ENCODE results near the gene PPP2R5C.

PPP2R5C gene

GRCh38 chr14:101965770-101966722 lies 204.5 kb downstream of the PPP2R5C start:
- Histone ChIP-seq H3K27me3 (ENCODE audit: insufficient read depth, low read depth) (no peaks in the 10 kb centered on the region), H3K79me2 (ENCODE audit: insufficient read depth, low read depth) (peaks cover 66% of the 10 kb centered on the region), H3K36me3 (ENCODE audit: insufficient read depth) (peaks cover 5% of the 10 kb centered on the region; the same call in 1 of the 2 replicates), H3K4me2 (peak overlapping the region; percentile 91), H2AFZ (ENCODE audit: low read depth) (no peak overlapping the region), H3K9ac (peak overlapping the region; percentile 82), H3K4me1 (ENCODE audit: low read depth, poor library complexity, severe bottlenecking) (peaks cover 37% of the 10 kb centered on the region), H3K27ac (peak overlapping the region; percentile 76), H4K20me1 (ENCODE audit: insufficient read depth) (peaks cover 6% of the 10 kb centered on the region; the same call in 1 of the 2 replicates), H3K4me3 (IDR thresholded peaks at IDR 0.05; ENCODE audit: insufficient read depth, low read depth, low read length) (no peak overlapping the region)
- TF ChIP-seq CTCF (conservative IDR thresholded peaks at IDR 0.05; ENCODE audit: low read depth, low read length): no peak

- Histone ChIP-seq H3K27ac (peak overlapping the region; percentile 76), H3K27me3 (ENCODE audit: insufficient read depth, low read depth) (no peaks in the 10 kb centered on the region), H3K36me3 (ENCODE audit: insufficient read depth) (peaks cover 5% of the 10 kb centered on the region; the same call in 1 of the 2 replicates), H3K9ac (peak overlapping the region; percentile 82), H3K4me3 (IDR thresholded peaks at IDR 0.05; ENCODE audit: insufficient read depth, low read depth, low read length) (no peak overlapping the region), H3K4me2 (peak overlapping the region; percentile 91), H3K4me1 (ENCODE audit: low read depth, poor library complexity, severe bottlenecking) (peaks cover 33% of the 10 kb centered on the region), H3K79me2 (ENCODE audit: insufficient read depth, low read depth) (peaks cover 73% of the 10 kb centered on the region), H4K20me1 (ENCODE audit: insufficient read depth) (peaks cover 6% of the 10 kb centered on the region; the same call in 1 of the 2 replicates), H2AFZ (ENCODE audit: low read depth) (no peak overlapping the region)
- TF ChIP-seq CTCF (conservative IDR thresholded peaks at IDR 0.05; ENCODE audit: low read depth, low read length): no peak
Measured at GRCh38 chr14:101966742-101967141, 205.2 kb downstream of the PPP2R5C start.

DNA sequence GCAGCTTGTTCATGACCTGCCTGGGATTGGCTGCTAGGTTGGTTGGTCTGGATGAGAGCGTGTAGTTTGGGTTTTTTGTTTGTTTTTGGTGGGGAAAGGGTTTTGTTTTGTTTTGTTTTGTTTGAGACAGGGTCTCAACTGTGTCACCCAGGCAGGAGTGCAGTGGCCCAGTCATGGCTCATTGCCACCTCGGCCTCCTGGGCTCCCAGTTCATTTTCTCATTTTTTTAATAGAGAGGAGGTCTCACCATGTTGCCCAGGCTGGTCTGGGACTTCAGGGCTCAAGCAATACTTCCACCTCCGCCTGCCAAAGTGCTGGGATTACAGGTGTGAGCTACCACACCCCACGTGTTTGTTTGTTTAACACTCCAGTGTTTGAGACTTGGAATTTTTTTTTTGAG lies 206.7 kb downstream of the PPP2R5C start:
- no peak overlapping the region for H3K4me2 ChIP-seq
- peaks cover 87% of the 10 kb centered on the region for H3K79me2 ChIP-seq (ENCODE audit: insufficient read depth, low read depth)
- no peak overlapping the region for H3K27ac ChIP-seq
- no peak overlapping the region for H2AFZ ChIP-seq (ENCODE audit: low read depth)
- TF ChIP-seq CTCF (conservative IDR thresholded peaks at IDR 0.05; ENCODE audit: low read depth, low read length): no peak
- no peak overlapping the region for H3K9ac ChIP-seq
- H3K36me3 ChIP-seq (ENCODE audit: insufficient read depth): peaks cover 5% of the 10 kb centered on the region; the same call in 1 of the 2 replicates
- H3K4me3 ChIP-seq (IDR thresholded peaks at IDR 0.05; ENCODE audit: insufficient read depth, low read depth, low read length): no peak overlapping the region
- H3K27me3 ChIP-seq (ENCODE audit: insufficient read depth, low read depth): no peaks in the 10 kb centered on the region
- H3K4me1 ChIP-seq (ENCODE audit: low read depth, poor library complexity, severe bottlenecking): peaks cover 28% of the 10 kb centered on the region
- peaks cover 6% of the 10 kb centered on the region; the same call in 1 of the 2 replicates for H4K20me1 ChIP-seq (ENCODE audit: insufficient read depth)

DNA sequence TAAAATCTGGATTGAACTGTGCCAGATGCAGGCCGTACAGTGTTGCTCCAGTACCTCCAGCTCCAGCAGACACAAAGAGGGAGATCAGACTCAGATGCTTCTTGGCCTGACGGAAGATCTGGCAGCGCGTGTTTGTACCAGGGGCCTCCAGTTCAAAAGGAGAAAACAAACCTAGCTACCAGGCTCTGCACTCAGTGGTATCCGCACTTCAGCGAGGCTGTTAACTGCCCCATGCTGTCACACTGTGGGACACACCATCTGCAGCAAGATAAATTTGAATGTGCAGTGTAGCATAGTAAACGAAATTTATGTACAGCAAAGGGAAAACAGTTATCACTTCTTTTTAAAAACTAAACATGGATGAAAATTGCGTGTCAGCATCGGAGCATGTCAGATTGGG lies 208.0 kb downstream of the PPP2R5C start:
- Histone ChIP-seq H3K36me3 (ENCODE audit: insufficient read depth) (peaks cover 5% of the 10 kb centered on the region; the same call in 1 of the 2 replicates), H3K4me1 (ENCODE audit: low read depth, poor library complexity, severe bottlenecking) (peaks cover 24% of the 10 kb centered on the region), H3K27me3 (ENCODE audit: insufficient read depth, low read depth) (no peaks in the 10 kb centered on the region), H3K4me3 (IDR thresholded peaks at IDR 0.05; ENCODE audit: insufficient read depth, low read depth, low read length) (no peak overlapping the region), H3K9ac (no peak overlapping the region), H3K4me2 (no peak overlapping the region), H4K20me1 (ENCODE audit: insufficient read depth) (peaks cover 6% of the 10 kb centered on the region; the same call in 1 of the 2 replicates), H3K27ac (no peak overlapping the region), H3K79me2 (ENCODE audit: insufficient read depth, low read depth) (peaks cover 99% of the 10 kb centered on the region), H2AFZ (ENCODE audit: low read depth) (no peak overlapping the region)
- TF ChIP-seq CTCF (conservative IDR thresholded peaks at IDR 0.05; ENCODE audit: low read depth, low read length): no peak
